Skin epidermis (tissue), 12 donors: ENCODE measurements around the gene GADD45GIP1.

Experiments
- H3K27ac ChIP-seq, 21 experiments: fragments of 200-600 bp; sonication (generic) in 11 of 21; one replicate each; pipeline ENCODE4 v1.5.0; 2020; ENCODE audit warnings: mild to moderate bottlenecking in 3 of 21, inconsistent platforms in 2 of 21, moderate library complexity in 2 of 21
- H3K4me3 ChIP-seq, 7 experiments: fragments of 200-600 bp; sonication (generic) in 2 of 7; one replicate each; pipeline ENCODE4 v1.5.0; 2020; ENCODE audit warnings: inconsistent platforms in 2 of 7, mild to moderate bottlenecking in 2 of 7, moderate library complexity in 1 of 7

Gene GADD45GIP1

DNA sequence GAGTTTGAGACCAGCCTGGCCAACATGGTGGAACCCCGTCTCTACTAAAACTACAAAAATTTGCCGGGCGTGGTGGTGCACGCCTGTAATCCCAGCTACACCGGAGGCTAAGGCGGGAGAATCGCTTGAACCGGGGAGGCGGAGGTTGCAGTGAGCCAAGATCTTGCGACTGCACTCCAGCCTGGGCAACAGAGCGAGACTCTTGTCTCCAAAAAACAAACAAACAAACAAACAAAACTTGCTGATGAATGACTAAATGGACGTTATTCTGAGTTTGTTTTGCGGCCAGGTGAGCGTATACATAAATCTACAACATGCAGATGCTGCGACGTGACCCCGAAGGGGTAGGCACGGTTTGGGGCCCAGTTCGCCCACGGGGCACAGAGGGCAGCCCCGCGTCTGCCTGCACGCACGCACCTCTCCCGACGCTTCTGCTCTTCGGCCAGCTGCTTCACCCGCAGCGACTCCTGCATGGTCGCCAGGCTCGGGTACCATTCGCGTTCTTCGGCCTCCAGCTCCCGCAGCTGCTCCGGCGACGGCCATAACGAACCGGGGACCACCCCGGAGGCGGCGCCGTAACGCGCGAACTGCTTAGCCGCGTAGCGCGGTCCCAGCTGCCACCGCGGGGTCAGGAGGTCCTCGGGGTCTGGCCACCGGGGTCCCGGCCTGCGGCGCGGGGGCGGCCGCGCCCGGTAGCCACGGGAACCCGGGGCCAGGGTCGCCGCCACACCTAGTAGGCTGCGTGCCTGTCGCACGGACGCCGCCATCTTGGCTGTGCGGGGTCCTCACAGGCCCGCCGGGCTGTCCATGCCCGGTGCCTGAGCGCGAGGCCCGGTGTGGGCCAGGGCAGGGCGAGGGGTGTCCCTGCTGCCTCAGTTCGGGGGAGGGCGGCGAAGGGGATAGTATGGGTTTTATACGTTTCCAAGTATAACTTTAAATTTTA lies at the start of gene GADD45GIP1:
Gene GADD45GIP1, minus strand, starts transcription at position 778 of the 943 bp plus-strand sequence. Its CDS starts 11 bp downstream, at position 767.
- Histone ChIP-seq H3K27ac (peak within 1 kb of the TSS; percentile 71 to 96 (median 93)), H3K4me3 (peak within 1 kb of the TSS; percentile 55 to 100 (median 83))

- Histone ChIP-seq H3K27ac (peak overlapping the region in 14 of 21 experiments; percentile 52 to 97 (median 91)), H3K4me3 (no peak overlapping the region)
Observed at GRCh38 chr19:13005861-13006370, 48.9 kb upstream of the GADD45GIP1 start.

DNA sequence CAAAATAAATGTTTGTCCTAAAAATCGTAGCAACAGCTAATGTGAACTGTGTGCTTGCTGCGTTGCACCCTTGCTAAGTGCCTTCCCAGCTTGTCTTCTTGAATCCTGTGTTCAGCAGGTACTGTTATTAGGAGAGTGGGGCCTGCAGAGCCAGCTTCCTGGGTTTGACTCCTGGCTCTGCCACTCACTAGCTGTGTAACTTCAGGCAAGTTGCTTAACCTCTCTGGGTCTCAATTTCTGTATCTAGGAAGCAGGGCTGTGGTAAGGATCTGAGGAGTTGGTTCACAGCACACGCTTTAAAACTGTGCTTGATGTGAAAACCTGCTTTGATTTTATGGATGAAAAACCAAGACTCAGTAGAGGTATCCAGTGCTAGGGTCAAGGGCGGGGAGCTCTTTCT lies 48.2 kb upstream of the GADD45GIP1 start:
- Histone ChIP-seq H3K27ac (peak overlapping the region in 14 of 21 experiments; percentile 16 to 97 (median 91)), H3K4me3 (no peak overlapping the region)

DNA sequence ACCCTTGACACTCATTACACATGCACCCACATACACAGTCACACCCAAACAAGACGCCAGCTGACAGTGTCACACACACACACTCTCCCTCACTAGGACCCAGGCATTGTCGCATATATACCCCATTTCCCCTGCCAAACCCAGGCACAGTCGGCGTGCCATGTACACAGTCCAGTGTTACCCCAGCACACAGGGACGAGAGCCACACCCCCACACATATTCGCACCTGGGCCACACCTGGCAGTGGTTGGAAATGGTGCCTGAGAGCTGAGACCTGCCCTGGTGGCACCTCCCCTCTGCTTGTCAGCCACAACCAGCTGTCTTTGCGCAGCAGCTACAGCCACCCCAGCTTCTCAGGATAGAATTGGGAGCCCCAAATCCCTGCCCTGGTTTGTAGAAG lies 47.2 kb upstream of the GADD45GIP1 start:
- H3K4me3 ChIP-seq: no peak overlapping the region
- H3K27ac ChIP-seq: peak overlapping the region in 15 of 21 experiments; percentile 2 to 97 (median 87)

GRCh38 chr19:13003081-13003480 lies 46.1 kb upstream of the GADD45GIP1 start:
- Histone ChIP-seq H3K4me3 (peak overlapping the region in 1 of 7 experiments; percentile 36), H3K27ac (peak overlapping the region in 17 of 21 experiments; percentile 12 to 97 (median 87))

DNA sequence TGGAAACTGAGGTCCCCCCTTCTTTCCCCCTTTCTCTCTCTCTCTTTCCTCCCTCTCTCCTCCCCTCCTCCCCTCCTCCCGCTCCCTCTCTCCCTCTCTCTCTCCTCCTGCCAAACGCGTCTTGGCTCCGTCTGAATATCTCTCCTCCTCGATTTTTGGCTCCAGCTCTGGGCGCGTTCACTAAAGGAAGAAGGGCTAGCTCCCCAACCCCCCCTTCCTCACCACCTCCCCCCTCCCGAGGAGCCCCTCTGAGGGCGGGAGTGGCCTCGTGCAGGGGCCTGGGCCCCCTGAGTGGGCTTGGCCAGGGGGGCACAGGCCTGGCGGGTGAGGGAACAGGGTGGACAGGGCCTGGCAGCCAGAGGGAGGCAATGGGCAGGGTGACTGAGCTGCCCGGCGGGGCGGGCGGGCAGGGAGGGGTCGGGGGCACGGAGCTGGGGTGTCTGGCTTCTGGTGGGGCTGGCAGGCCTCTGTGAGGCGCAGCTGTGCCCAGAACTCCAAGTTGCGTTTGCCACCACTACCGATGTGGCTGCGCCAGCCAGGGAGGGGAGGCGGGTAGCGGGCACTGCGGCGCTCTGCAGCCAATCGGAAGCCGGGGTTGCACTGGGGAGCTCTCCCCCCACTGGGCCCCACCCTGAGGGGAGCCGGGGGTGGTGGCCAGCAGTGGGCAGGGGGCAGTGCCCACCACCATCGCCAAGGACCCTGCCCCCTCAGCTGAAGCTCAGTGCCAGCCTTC lies 45.3 kb upstream of the GADD45GIP1 start:
- Histone ChIP-seq H3K4me3 (peak overlapping the region in 3 of 7 experiments; percentile 20 to 36 (median 23)), H3K27ac (peak overlapping the region in 19 of 21 experiments; percentile 45 to 97 (median 87))

- Histone ChIP-seq H3K27ac (peak overlapping the region in 19 of 21 experiments; percentile 45 to 97 (median 87)), H3K4me3 (peak overlapping the region in 3 of 7 experiments; percentile 8 to 36 (median 20))
Observed at GRCh38 chr19:13001502-13002165, 44.6 kb upstream of the GADD45GIP1 start.

DNA sequence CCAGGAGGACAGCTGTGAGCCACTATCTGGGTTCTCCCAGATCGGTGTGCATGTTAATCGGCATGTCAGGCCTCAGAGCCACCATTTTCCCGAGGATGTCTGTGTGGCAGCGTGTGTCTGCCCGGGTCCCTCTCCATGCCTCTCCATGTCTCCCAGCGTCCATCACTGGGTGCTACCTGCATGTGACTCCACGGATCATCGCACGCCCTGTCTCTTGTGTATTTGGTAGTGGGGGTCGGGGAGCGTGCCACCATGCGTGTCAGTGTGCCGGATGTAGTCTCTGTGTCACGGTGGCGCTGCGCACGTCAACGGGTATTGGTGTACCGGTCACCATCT lies 44.1 kb upstream of the GADD45GIP1 start:
- peak overlapping the region in 1 of 7 experiments; percentile 36 for H3K4me3 ChIP-seq
- H3K27ac ChIP-seq: peak overlapping the region in 16 of 21 experiments; percentile 64 to 97 (median 87)

DNA sequence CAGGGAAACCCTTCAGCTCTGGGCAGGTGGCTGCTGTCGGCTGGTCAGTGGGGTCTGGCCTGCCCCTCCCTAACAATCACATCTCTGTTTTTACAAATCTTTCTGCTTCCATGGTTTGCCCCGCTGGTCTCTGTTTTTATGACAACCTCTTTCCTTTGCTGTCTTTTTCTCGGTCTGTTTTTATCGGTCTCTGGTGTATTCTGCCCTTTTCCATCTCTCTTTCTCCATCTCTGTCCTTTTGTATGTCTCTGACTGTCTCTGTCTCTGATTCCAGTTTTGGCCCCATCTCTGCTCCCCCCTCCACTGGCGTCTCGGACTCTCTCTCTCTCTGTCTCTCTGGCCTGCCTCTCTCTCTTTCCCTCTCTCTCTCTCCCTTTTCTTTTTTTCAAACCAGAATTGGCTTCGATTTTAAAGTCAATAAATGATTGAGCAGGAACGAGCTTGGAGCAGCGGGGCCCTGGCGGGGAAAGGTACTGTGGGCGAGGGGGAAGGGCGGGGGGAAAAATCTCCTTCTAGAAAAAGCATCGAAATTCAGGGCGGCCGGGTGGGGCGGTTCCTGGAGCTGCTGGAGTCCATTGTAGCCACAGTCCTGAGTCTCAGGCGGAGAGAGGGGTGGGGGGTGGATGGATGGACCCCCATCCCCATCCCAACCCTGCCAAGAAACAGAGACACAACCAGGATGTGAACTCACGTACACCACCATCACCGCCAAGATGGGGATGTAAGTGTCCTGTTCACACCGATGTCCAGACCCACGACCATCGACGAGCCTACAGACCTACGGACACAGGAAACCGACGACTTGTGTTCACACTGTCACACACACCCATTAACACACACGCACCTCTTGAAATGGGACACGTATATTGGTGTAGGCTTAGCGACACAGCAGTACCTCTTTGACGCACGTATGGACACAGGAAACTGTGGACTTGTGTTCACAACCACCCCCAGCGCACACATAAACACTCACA lies 41.2 kb upstream of the GADD45GIP1 start:
- Histone ChIP-seq H3K27ac (peak overlapping the region in 18 of 21 experiments; percentile 34 to 97 (median 91)), H3K4me3 (peak overlapping the region in 4 of 7 experiments; percentile 60 to 75 (median 66))

- H3K27ac ChIP-seq: peak overlapping the region in 20 of 21 experiments; percentile 63 to 97 (median 89)
- H3K4me3 ChIP-seq: peak overlapping the region; percentile 53 to 75 (median 68)
Observed at GRCh38 chr19:12997179-12997966, 40.4 kb upstream of the GADD45GIP1 start.

GRCh38 chr19:12996406-12997094 lies 39.5 kb upstream of the GADD45GIP1 start:
- H3K4me3 ChIP-seq: peak overlapping the region; percentile 53 to 75 (median 68)
- peak overlapping the region; percentile 45 to 97 (median 87) for H3K27ac ChIP-seq

DNA sequence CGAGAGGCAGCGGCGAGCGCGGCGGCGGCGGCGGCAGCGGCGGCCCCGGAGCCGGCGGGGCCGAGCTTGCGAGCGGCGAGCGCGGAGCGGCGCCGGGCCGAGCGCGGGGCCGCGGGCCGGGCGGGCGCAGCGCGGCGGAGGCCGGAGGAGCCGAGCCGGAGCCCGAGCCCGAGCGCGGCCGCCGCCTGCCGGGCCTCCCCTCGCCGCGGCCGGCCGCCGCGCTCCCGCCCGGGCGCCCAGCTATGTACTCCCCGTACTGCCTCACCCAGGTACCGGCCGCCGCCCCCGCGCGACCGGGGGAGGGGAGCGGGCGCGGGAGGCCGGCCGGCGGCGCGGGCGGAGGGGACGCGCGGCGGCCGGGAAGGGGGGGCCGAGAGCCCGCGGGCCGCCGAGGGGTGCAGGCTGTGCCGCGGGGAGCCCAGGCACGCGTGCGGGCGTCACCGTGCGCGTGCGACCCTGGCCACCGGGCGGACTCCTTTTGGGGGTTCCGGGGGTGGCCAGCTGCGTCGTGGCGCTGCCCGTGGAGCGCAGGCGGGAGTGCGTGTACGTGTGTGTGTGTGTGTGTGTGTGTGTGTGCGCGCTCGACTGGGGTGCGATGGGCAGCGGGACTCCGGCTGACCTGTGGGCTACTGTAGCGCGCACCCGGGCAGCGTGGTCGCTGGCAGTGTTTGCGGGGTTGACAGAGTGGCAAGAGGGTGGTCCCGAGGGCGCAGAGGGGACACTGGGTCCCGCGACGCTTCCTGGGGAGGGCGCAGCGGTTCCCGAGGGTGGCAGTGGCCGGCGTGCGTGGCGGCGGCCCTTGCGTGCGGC lies 38.8 kb upstream of the GADD45GIP1 start:
- H3K27ac ChIP-seq: peak overlapping the region; percentile 45 to 97 (median 87)
- H3K4me3 ChIP-seq: peak overlapping the region; percentile 53 to 75 (median 68)

- Histone ChIP-seq H3K4me3 (peak within 1 kb of the TSS; percentile 53 to 75 (median 68)), H3K27ac (peak within 1 kb of the TSS; percentile 45 to 97 (median 87))
Observed at GRCh38 chr19:12994701-12995595, 37.9 kb upstream of the GADD45GIP1 start, which contains the start of gene NFIX. Gene NFIX, plus strand, starts transcription at chr19:12995475. Its CDS starts 363 bp downstream, at chr19:12995838.

- Histone ChIP-seq H3K27ac (peak overlapping the region in 8 of 21 experiments; percentile 17 to 84 (median 50)), H3K4me3 (no peak overlapping the region)
Observed at GRCh38 chr19:12993562-12993961, 36.5 kb upstream of the GADD45GIP1 start.

- peak overlapping the region in 2 of 21 experiments; percentile 47 to 61 for H3K27ac ChIP-seq
- H3K4me3 ChIP-seq: no peak overlapping the region
Observed at GRCh38 chr19:12992729-12993128, 35.7 kb upstream of the GADD45GIP1 start.
